GM12864 (cell line): ENCODE measurements around the gene SEM1.

ENCODE experiments used
- DNase-seq: peaks from one replicate; pipeline ENCODE4 v3.0.0-alpha.2; 2011; ENCODE audit warnings: low read depth
- H3K4me3 ChIP-seq: 2 replicates; pipeline ENCODE4 v1.5.1; 2011; ENCODE audit warnings: mild to moderate bottlenecking, low read depth, low read length, control low read depth
- CTCF ChIP-seq: IDR thresholded peaks from 2 replicates; pipeline ENCODE4 v1.5.1; 2011; ENCODE audit warnings: low read depth, mild to moderate bottlenecking, moderate library complexity, low read length, control low read depth, inconsistent platforms; ENCODE audit errors: missing control alignments

The SEM1 gene

DNA sequence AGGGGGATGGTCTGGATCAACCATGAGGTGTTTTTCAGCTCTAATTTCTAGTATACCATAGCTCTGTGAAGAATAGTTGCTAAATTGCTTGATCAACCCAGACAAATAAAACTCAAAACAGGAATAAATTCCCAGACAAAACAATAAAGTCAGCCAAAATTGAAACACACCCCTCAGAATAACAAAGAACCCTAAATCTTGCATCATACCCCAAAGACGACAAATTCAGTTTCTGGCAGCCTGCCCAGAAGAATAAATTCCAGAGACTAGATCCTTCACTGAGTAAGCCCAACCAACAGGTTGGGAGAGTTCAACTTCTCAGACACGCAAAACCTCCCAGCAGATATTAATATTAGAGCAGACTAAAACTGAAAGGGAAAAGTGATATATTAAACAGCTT lies 11.2 kb upstream of the SEM1 start:
- DNase-seq, result no peak
- no peak overlapping the region for H3K4me3 ChIP-seq
- TF ChIP-seq CTCF, result no peak

- DNase-seq, result no peak
- H3K4me3 ChIP-seq, result no peak overlapping the region
- TF ChIP-seq CTCF, result no peak
Measured at GRCh38 chr7:96719164-96719563, 9.5 kb upstream of the SEM1 start.

GRCh38 chr7:96718107-96719003 lies 8.7 kb upstream of the SEM1 start:
- no peak for DNase-seq
- no peak overlapping the region for H3K4me3 ChIP-seq
- no peak for TF ChIP-seq CTCF

- TF ChIP-seq CTCF, result no peak
- no peak overlapping the region for H3K4me3 ChIP-seq
- DNase-seq, result no peak
Measured at GRCh38 chr7:96713037-96713436, 3.4 kb upstream of the SEM1 start.

- no peak for DNase-seq
- no peak for TF ChIP-seq CTCF
- H3K4me3 ChIP-seq, result no peak overlapping the region
Measured at GRCh38 chr7:96710544-96710943, 898 bp upstream of the SEM1 start.

- H3K4me3 ChIP-seq, result peak overlapping the region; percentile 90
- TF ChIP-seq CTCF, result no peak
- DNase-seq, result no peak
Measured at GRCh38 chr7:96708872-96709271, 774 bp downstream of the SEM1 start.
